RWPE1 (cell line): Measurements from ENCODE around the gene SMAD2.

Experiments
- CTCF ChIA-PET: fragments of 350-600 bp; sonication (Branson Sonifier 250); formaldehyde crosslinking; extraction: SDS; loops from one replicate; lab custom pipeline; 2021; lab: Yijun Ruan, JAX
- POLR2A ChIA-PET: fragments of 400-600 bp; formaldehyde crosslinking; extraction: SDS; loops from one replicate; lab custom pipeline; 2020; ENCODE audit warnings: antibody characterized with exemption; ENCODE audit not compliant: low non-redundant PET; lab: Yijun Ruan, JAX
- DNase-seq: peaks from one replicate; pipeline ENCODE4 v3.0.0; 2012; ENCODE audit warnings: low spot score
- H3K27ac ChIP-seq: fragments of 450-650 bp; 2 replicates; pipeline ENCODE4 v1.5.1; 2017
- CTCF ChIP-seq: fragments of 450-650 bp; conservative IDR thresholded peaks from 2 replicates; pipeline ENCODE4 v1.5.1; 2017; ENCODE audit warnings: low read depth, mild to moderate bottlenecking

SMAD2 gene

GRCh38 chr18:47847635-47848034 lies 82.8 kb downstream of the SMAD2 start:
- POLR2A ChIA-PET = no interaction called here
- DNase-seq = no peak
- no peak overlapping the region for H3K27ac ChIP-seq
- TF ChIP-seq CTCF = no peak
- CTCF ChIA-PET = no interaction called here

DNA sequence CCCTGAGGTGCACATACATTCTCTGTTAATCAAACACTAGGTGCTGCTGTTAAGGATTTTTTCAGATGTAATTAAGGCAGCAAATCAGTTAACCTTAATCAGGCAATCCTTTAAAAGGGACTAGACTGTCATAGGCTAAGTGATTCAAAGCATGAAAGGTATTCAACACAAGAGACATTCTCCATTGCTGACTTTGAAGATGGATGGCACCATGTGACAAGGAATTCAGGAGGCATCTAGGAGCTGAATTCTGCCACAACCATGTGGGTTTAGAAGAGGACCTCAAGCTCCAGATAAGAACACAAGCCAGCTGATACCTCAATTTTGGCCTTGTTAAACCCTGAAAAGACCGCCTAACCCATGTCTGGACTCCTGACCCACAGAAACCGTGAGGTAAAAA lies 84.0 kb downstream of the SMAD2 start:
- DNase-seq = no peak
- TF ChIP-seq CTCF = no peak
- ChIA-PET POLR2A (no interaction called here), CTCF (no interaction called here)
- H3K27ac ChIP-seq = no peak overlapping the region

GRCh38 chr18:47844828-47845498 lies 85.5 kb downstream of the SMAD2 start:
- H3K27ac ChIP-seq = no peak overlapping the region
- no peak for TF ChIP-seq CTCF
- POLR2A ChIA-PET = no interaction called here
- no peak for DNase-seq
- CTCF ChIA-PET = no interaction called here

- ChIA-PET POLR2A (no interaction called here), CTCF (no interaction called here)
- DNase-seq = no peak
- no peak overlapping the region for H3K27ac ChIP-seq
- no peak for TF ChIP-seq CTCF
These were observed 87.6 kb downstream of the SMAD2 start for GRCh38 chr18:47842836-47843235.

DNA sequence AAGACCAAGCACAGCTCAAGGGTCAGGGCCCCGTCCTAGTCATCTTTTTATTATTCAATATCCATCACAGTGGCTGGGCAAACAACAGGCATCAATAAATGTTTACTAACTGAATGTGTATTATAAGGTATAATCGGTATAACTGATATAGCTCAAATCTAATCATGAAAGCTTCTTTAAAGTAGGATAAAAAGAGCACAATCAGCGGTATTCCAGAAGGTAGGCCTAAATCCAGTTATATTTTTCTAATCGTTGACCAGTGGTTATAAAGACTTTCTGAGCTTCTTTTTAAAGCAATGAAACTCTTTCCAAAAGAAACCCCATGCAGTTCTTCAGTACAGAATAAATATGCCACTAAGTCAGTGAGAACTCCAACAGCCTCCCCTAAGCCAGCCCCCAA lies 92.1 kb downstream of the SMAD2 start:
- TF ChIP-seq CTCF = no peak
- ChIA-PET POLR2A (no interaction called here), CTCF (no interaction called here)
- H3K27ac ChIP-seq = no peak overlapping the region
- DNase-seq = no peak

DNA sequence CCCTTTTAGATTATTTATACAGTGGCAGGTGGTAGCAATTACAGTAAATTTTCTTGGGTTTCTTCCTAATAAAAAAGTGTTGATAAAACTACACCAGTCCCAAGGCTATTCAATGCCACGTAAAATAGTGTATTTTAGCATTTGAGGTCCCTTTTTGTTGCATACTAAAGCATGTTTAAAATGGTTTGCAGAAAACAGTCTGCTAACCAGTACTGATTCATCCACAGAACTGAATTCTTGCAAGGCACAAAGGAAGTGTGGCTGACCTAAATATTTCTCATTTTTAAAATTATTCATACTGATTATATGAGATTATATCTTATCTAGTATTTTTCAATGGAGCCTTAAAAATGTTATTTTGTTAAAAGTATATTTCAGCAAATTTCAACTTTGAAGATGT lies 98.1 kb downstream of the SMAD2 start:
- DNase-seq = no peak
- no peak for TF ChIP-seq CTCF
- no peak overlapping the region for H3K27ac ChIP-seq
- CTCF ChIA-PET = no interaction called here
- POLR2A ChIA-PET = no interaction called here
